Neural crest cell (in vitro differentiated cells): ENCODE measurements around the gene KSR1. TPM values are rescaled to one million over a fixed set of nuclear protein-coding genes. Genes with fewer than 3 reads are reported as not detected.
A peak's percentile ranks its signal among the peaks of the same experiment; 100 is the strongest.

ENCODE experiments used
- DNase-seq: peaks from one replicate; pipeline ENCODE4 v3.0.0; 2021; ENCODE audit warnings: low read depth, mixed read lengths, low spot score
- H3K27ac Mint-ChIP-seq: one replicate; pipeline ENCODE4 v1.8.0; 2021; ENCODE audit warnings: mild to moderate bottlenecking, mixed read lengths; ENCODE audit not compliant: unreplicated experiment
- H3K27me3 Mint-ChIP-seq: 2 replicates; pipeline ENCODE4 v1.8.0; 2021; ENCODE audit warnings: low read depth, mild to moderate bottlenecking, mixed read lengths
- H3K36me3 Mint-ChIP-seq: 2 replicates; pipeline ENCODE4 v1.8.0; 2021; ENCODE audit warnings: low read depth, mild to moderate bottlenecking, mixed read lengths
- H3K4me1 Mint-ChIP-seq: 2 replicates; pipeline ENCODE4 v1.8.0; 2021; ENCODE audit warnings: mixed read lengths
- H3K4me3 Mint-ChIP-seq: one replicate; pipeline ENCODE4 v1.8.0; 2021; ENCODE audit warnings: mild to moderate bottlenecking, mixed read lengths
- H3K9me3 Mint-ChIP-seq: 2 replicates; pipeline ENCODE4 v1.8.0; 2021; ENCODE audit warnings: mixed read lengths
- total RNA-seq: library from RNA; stranded (reverse); gene quantifications from 2 replicates; pipeline ENCODE4 v1.2.1, GENCODE V29; 2021
- TF ChIP-seq, protein P1 (sequence below): fragments of 200-600 bp; sonication (generic); conservative IDR thresholded peaks from 2 replicates; pipeline ENCODE4 v1.5.0; 2021; ENCODE audit warnings: antibody characterized with exemption, mild to moderate bottlenecking

KSR1 gene
- total RNA-seq, 1 donor from 2014 or later = 28.0 TPM

DNA sequence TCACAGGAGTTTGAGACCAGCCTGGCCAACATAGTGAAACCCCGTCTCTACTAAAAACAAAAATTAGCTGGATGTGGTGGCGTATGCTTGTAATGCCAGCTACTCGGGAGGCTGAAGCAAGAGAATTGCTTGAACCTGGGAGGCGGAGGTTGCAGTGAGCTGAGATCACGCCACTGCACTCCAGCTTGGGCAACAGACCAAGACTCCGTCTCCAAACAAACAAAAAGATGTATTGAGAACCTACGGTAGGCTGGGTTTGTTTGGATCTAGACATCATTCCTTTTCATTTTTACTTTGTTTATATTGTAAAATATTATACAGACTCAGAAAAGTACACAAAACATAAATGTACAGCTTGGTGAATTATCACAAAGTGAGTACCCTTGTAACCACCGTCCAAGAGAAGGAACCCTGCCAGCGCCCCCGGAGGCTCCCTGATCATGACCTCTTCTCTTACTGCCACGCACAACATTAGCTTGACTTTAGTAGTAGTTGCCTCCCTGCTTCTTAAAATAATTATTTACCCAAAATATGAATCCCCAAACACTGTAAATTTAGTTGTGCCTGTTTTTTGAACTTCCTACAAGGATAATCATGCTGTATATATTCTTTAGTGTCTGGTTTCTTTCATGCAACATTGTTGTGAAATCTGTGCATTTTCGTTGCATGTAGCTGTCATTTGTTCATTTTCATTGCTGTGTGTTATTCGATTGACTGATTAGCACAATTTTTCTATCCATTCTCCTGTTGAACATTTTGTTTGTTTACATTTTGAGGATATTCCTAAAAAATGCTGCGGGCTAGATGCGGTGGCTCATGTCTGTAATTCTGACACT is 56.5 kb downstream of the KSR1 start:
- Mint-ChIP-seq H3K4me3 (no peak overlapping the region), H3K27me3 (no peaks in the 10 kb centered on the region), H3K9me3 (no peaks in the 10 kb centered on the region), H3K27ac (no peak overlapping the region), H3K36me3 (no peaks in the 10 kb centered on the region), H3K4me1 (peaks cover 49% of the 10 kb centered on the region)
- no peak for DNase-seq
- TF ChIP-seq, protein P1, sequence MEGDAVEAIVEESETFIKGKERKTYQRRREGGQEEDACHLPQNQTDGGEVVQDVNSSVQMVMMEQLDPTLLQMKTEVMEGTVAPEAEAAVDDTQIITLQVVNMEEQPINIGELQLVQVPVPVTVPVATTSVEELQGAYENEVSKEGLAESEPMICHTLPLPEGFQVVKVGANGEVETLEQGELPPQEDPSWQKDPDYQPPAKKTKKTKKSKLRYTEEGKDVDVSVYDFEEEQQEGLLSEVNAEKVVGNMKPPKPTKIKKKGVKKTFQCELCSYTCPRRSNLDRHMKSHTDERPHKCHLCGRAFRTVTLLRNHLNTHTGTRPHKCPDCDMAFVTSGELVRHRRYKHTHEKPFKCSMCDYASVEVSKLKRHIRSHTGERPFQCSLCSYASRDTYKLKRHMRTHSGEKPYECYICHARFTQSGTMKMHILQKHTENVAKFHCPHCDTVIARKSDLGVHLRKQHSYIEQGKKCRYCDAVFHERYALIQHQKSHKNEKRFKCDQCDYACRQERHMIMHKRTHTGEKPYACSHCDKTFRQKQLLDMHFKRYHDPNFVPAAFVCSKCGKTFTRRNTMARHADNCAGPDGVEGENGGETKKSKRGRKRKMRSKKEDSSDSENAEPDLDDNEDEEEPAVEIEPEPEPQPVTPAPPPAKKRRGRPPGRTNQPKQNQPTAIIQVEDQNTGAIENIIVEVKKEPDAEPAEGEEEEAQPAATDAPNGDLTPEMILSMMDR = no peak

DNA sequence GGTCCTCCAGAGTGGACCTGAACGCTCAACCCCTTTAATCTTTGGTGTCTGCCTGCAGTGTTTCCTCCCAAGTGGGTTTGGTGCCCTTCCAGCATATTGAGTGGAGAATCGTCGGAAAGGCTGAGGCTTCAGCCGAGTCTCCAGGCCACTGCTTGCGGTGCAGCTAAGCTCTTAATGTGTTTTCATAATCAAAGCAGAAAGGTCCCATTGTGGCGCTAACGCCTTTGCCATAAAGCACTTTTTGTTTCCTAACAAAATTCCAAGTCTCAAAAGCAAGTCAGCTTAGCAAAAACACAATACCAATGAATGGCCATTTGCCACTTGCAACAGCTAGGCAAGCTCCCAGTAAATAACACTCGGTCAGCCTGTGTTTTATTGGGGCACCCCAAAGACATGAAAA is 57.6 kb downstream of the KSR1 start:
- no peak overlapping the region for H3K27ac Mint-ChIP-seq
- no peaks in the 10 kb centered on the region for H3K36me3 Mint-ChIP-seq
- H3K9me3 Mint-ChIP-seq = no peaks in the 10 kb centered on the region
- no peaks in the 10 kb centered on the region for H3K27me3 Mint-ChIP-seq
- H3K4me3 Mint-ChIP-seq = peak overlapping the region; percentile 50
- TF ChIP-seq, protein P1 = no peak
- H3K4me1 Mint-ChIP-seq = peaks cover 57% of the 10 kb centered on the region
- no peak for DNase-seq

DNA sequence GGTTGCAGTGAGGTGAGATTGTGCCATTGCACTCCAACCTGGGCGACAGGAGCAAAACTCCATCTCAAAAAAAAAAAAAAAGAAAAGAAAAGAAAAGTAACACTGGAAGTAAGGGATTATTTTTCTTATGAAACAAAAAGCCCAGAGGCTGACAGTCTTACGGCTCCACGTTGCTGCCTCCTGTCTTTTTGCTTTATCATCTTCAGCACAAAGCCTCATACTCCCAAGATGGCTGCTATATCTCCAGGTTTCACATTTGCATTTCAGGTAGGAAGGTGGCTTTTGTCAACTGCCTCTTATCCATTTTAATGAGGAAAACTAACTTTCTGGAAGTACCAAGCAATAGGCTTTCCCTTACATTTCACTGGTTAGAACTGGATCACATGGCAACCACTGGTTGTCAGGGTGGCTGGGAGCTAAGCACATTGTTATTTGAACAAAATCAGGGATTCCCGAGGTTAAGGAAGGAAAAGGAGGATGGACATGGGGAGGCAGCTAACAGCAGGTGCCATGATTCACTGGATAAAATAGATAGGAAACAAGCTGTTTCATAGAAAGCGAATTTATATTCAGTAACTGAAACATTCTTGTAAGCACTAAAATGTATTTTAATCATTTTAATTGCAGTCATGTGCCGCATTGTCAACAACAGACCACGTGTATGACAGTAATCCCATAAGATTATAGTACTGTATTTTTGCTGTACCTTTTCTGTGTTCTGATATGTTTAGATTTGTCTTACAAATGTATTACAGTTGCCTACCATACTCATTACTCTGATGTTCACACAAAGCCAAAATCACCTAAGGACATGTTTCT is 58.6 kb downstream of the KSR1 start:
- Mint-ChIP-seq H3K27ac (no peak overlapping the region), H3K4me1 (peaks cover 64% of the 10 kb centered on the region), H3K4me3 (no peak overlapping the region), H3K27me3 (no peaks in the 10 kb centered on the region), H3K9me3 (no peaks in the 10 kb centered on the region), H3K36me3 (no peaks in the 10 kb centered on the region)
- DNase-seq = no peak
- TF ChIP-seq, protein P1 = no peak

DNA sequence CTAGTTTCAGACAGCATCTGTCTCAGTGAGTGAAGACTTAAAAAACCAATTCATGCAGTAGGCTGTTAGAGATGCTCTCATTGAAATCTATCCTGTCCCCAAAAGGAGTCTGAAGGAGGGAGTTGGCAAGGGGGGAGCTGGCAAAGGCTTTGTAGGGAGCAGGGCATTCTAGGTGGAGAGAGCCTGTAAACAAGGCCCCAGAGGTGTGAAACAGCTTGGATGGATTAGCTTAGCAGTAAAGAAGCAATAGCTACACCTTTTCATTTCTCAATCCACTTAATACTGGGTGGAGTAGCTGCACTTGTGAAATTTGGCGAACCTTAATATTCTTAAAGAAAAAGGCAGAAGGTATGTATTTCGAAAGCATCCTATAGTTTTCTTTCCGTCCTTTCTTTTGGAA is 61.8 kb downstream of the KSR1 start:
- TF ChIP-seq, protein P1 = no peak
- Mint-ChIP-seq H3K27me3 (no peaks in the 10 kb centered on the region), H3K4me3 (no peak overlapping the region), H3K27ac (no peak overlapping the region), H3K36me3 (no peaks in the 10 kb centered on the region), H3K4me1 (peaks cover 65% of the 10 kb centered on the region), H3K9me3 (no peaks in the 10 kb centered on the region)
- DNase-seq = no peak

DNA sequence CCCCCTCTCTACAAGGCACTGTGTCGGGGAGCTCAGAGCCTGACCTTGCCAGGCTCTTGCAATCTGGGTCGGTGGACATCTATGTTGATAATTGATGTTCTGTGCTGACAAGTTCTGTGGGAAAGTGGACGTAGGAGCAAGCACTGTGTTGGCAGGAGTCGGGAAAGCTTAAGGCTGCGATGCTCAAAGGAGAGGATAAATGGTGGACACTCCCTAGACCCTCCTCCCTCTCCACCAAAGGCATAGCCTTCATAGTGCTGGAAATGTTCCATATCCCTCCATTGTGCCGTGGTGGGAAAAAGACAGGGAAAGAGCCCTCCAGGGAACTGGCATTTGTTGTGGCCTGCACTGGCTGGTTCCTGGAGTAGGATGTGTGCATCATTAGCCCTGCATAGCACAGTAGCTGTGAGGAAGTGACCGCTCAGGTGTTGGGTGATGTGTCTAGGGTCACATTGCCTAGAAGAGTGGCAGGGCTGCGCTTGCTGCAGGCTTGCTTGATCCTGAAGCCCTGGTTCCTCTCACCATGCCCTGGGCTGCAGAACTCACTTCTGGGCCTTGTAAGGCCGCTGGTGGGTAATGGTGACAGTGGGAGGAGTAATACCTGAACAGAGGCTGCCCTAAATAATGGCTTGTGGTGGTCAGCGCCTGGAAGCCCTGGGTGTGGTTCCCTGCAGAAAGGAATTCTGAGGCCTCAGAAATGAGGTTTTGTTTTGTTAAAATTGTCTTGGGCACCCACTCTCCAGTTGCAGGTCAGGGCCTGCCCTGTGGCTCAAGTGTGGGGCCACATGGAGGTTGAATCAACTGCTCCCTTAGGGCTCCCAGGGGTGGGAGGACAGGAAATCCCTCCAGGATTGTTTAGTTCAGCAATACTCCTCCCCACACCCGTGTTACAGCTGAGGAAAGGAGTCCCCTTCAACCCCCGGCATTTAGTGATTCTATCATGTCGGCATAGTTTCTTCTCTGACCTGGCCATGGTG is 62.6 kb downstream of the KSR1 start:
- H3K36me3 Mint-ChIP-seq = no peaks in the 10 kb centered on the region
- TF ChIP-seq, protein P1 = no peak
- no peak overlapping the region for H3K4me3 Mint-ChIP-seq
- peak overlapping the region; percentile 82 for H3K27ac Mint-ChIP-seq
- no peak for DNase-seq
- peaks cover 60% of the 10 kb centered on the region for H3K4me1 Mint-ChIP-seq
- H3K9me3 Mint-ChIP-seq = no peaks in the 10 kb centered on the region
- no peaks in the 10 kb centered on the region for H3K27me3 Mint-ChIP-seq
